Fibroblast of lung (primary cell): ENCODE data around the gene SLC22A23. TPM values are rescaled to one million over a fixed set of nuclear protein-coding genes. Genes with fewer than 3 reads are reported as not detected.

Source experiments
- DNase-seq, 2 donors: peaks; one replicate each; pipeline versions ENCODE4 v3.0.0 to v3.0.0-alpha.2; 2010; ENCODE audit warnings: low read depth in 2 of 2
- H2AFZ ChIP-seq: 2 replicates; pipeline ENCODE4 v1.5.1; 2012; ENCODE audit warnings: low read length, control low read depth, inconsistent platforms
- H3K27ac ChIP-seq: 2 replicates; pipeline ENCODE4 v1.5.1; 2011; ENCODE audit warnings: low read length, control low read depth; ENCODE audit not compliant: insufficient read depth
- H3K27me3 ChIP-seq: 2 replicates; pipeline ENCODE4 v1.5.1; 2011; ENCODE audit warnings: mild to moderate bottlenecking, low read length; ENCODE audit not compliant: control insufficient read depth, insufficient read depth
- H3K36me3 ChIP-seq: 2 replicates; pipeline ENCODE4 v1.5.1; 2011; ENCODE audit warnings: low read length; ENCODE audit not compliant: control insufficient read depth, insufficient read depth
- H3K4me1 ChIP-seq: 2 replicates; pipeline ENCODE4 v1.5.1; 2011; ENCODE audit warnings: low read length; ENCODE audit not compliant: control insufficient read depth, insufficient read depth; ENCODE audit errors: extremely low read depth
- H3K4me2 ChIP-seq: 2 replicates; pipeline ENCODE4 v1.5.1; 2011; ENCODE audit warnings: low read length, control low read depth; ENCODE audit not compliant: insufficient read depth; ENCODE audit errors: extremely low read depth
- H3K4me3 ChIP-seq, 4 experiments: fragments of 200-600 bp in 1 of 4; sonication (generic) in 1 of 4; replicated peaks in 1 of 4; 2 replicates each; pipeline ENCODE4 v1.5.1; 2011 to 2016; ENCODE audit warnings: low read length in 4 of 4, low read depth in 3 of 4, mild to moderate bottlenecking in 3 of 4, control low read depth in 2 of 4, inconsistent platforms in 1 of 4, mixed read lengths in 1 of 4; ENCODE audit not compliant: insufficient read depth in 1 of 4; ENCODE audit errors: control extremely low read depth in 1 of 4
- H3K79me2 ChIP-seq: 2 replicates; pipeline ENCODE4 v1.5.1; 2012; ENCODE audit warnings: mild to moderate bottlenecking, low read length, inconsistent platforms; ENCODE audit not compliant: control insufficient read depth, insufficient read depth
- H3K9ac ChIP-seq: 2 replicates; pipeline ENCODE4 v1.5.1; 2011; ENCODE audit warnings: mild to moderate bottlenecking, low read length, control low read depth; ENCODE audit not compliant: insufficient read depth
- H3K9me3 ChIP-seq: 2 replicates; pipeline ENCODE4 v1.5.1; 2012; ENCODE audit warnings: low read depth, low read length; ENCODE audit not compliant: control insufficient read depth, insufficient read depth
- H4K20me1 ChIP-seq: 2 replicates; pipeline ENCODE4 v1.5.1; 2011; ENCODE audit warnings: low read length; ENCODE audit not compliant: control insufficient read depth, insufficient read depth; ENCODE audit errors: extremely low read depth
- CTCF ChIP-seq, 2 donors: IDR thresholded peaks in 1 of 2; conservative IDR thresholded peaks in 1 of 2; 1 replicate in 1 of 2; 2 replicates in 1 of 2; pipeline ENCODE4 v1.5.1; 2011 to 2012; ENCODE audit warnings: low read length in 2 of 2, control low read depth in 1 of 2, inconsistent platforms in 1 of 2, low read depth in 1 of 2, mild to moderate bottlenecking in 1 of 2
- EZH2 ChIP-seq: IDR thresholded peaks from 2 replicates; pipeline ENCODE4 v1.5.1; 2012; ENCODE audit warnings: low read length, control low read depth, mild to moderate bottlenecking; ENCODE audit errors: missing control alignments
- polyA minus RNA-seq: library from RNA; depleted of rRNA, polyadenylated mRNA; stranded (reverse); fragments of >200 nt; gene quantifications from 2 replicates; pipeline ENCODE4 v1.2.3, GENCODE V29; 2011; ENCODE audit warnings: low replicate concordance
- polyA plus RNA-seq, 2 donors: library from polyadenylated mRNA; depleted of rRNA in 1 of 2; stranded (reverse) in 1 of 2; unstranded in 1 of 2; fragments of >200 nt; gene quantifications; 2 replicates each; pipeline ENCODE4 v1.2.1, GENCODE V29; 2011 to 2012; ENCODE audit warnings: missing spikeins in 1 of 2
- total RNA-seq: library from RNA; depleted of rRNA; stranded (reverse); fragments of >200 nt; gene quantifications from 2 replicates; pipeline ENCODE4 v1.2.1, GENCODE V29; 2014

Gene SLC22A23
- total RNA-seq (3.0 and 5.1 TPM in 2 replicates), polyA plus RNA-seq (0.37 and 0.81 TPM in 2 replicates), polyA minus RNA-seq (4.0 and 6.3 TPM in 2 replicates)
- polyA plus RNA-seq (2012), result 0.91 and 1.8 TPM in 2 replicates

GRCh38 chr6:3456898-3457709 is at the start of gene SLC22A23:
Gene SLC22A23 (minus strand): TSS chr6:3457050. CDS start chr6:3456559, 491 bp downstream.
- no peaks in the 10 kb centered on the region for H3K36me3 ChIP-seq
- TF ChIP-seq EZH2, result no peak
- TF ChIP-seq CTCF (conservative IDR thresholded peaks at IDR 0.05 in 1 of 2, IDR thresholded peaks at IDR 0.05 in 1 of 2; ENCODE audit: low read depth in 1 of 2, low read length in 2 of 2), result peak in 1 of 2 donors; percentile 39
- no peaks in the 10 kb centered on the region for H4K20me1 ChIP-seq
- H3K9ac ChIP-seq, result peak within 1 kb of the TSS; percentile 35
- H3K27me3 ChIP-seq, result peaks cover 23% of the 10 kb centered on the region
- no peak within 1 kb of the TSS for H3K27ac ChIP-seq
- DNase-seq, result peak in 1 of 2 donors; percentile 43
- no peaks in the 10 kb centered on the region for H3K79me2 ChIP-seq
- peak within 1 kb of the TSS; percentile 23 for H2AFZ ChIP-seq
- H3K4me1 ChIP-seq, result peaks cover 3% of the 10 kb centered on the region
- peak within 1 kb of the TSS; percentile 84 for H3K4me2 ChIP-seq
- peak within 1 kb of the TSS; percentile 37 to 57 (median 50) for H3K4me3 ChIP-seq
- H3K9me3 ChIP-seq, result no peaks in the 10 kb centered on the region

GRCh38 chr6:3506200-3506599 is 49.4 kb upstream of the SLC22A23 start:
- Histone ChIP-seq H3K79me2 (no peaks in the 10 kb centered on the region), H4K20me1 (no peaks in the 10 kb centered on the region), H3K4me2 (no peak overlapping the region), H3K9me3 (no peaks in the 10 kb centered on the region), H3K27ac (no peak overlapping the region), H3K27me3 (no peaks in the 10 kb centered on the region), H3K4me1 (no peaks in the 10 kb centered on the region), H3K36me3 (no peaks in the 10 kb centered on the region), H3K4me3 (no peak overlapping the region), H3K9ac (no peak overlapping the region), H2AFZ (no peak overlapping the region)
- no peak for DNase-seq
- no peak for TF ChIP-seq CTCF (conservative IDR thresholded peaks at IDR 0.05 in 1 of 2, IDR thresholded peaks at IDR 0.05 in 1 of 2; ENCODE audit: low read depth in 1 of 2, low read length in 2 of 2)
- TF ChIP-seq EZH2, result no peak

- TF ChIP-seq CTCF (conservative IDR thresholded peaks at IDR 0.05 in 1 of 2, IDR thresholded peaks at IDR 0.05 in 1 of 2; ENCODE audit: low read depth in 1 of 2, low read length in 2 of 2), result no peak
- TF ChIP-seq EZH2, result no peak
- no peaks in the 10 kb centered on the region for H3K9me3 ChIP-seq
- peak in 1 of 2 donors; percentile 32 for DNase-seq
- no peak overlapping the region for H3K27ac ChIP-seq
- H3K4me3 ChIP-seq, result no peak overlapping the region
- H4K20me1 ChIP-seq, result no peaks in the 10 kb centered on the region
- H3K27me3 ChIP-seq, result no peaks in the 10 kb centered on the region
- no peaks in the 10 kb centered on the region for H3K4me1 ChIP-seq
- H2AFZ ChIP-seq, result no peak overlapping the region
- no peak overlapping the region for H3K9ac ChIP-seq
- H3K36me3 ChIP-seq, result no peaks in the 10 kb centered on the region
- no peak overlapping the region for H3K4me2 ChIP-seq
- H3K79me2 ChIP-seq, result no peaks in the 10 kb centered on the region
These were observed 48.3 kb upstream of the SLC22A23 start for GRCh38 chr6:3504938-3505805.
